DOHH2 (cell line): ENCODE results near the gene ARHGEF4.

ENCODE experiments used
- EZH2phosphoT487 ChIP-seq: fragments of 200-600 bp; sonication (generic); IDR thresholded peaks from 2 replicates; pipeline ENCODE4 v1.6.1; 2017; ENCODE audit warnings: borderline replicate concordance, mild to moderate bottlenecking, antibody characterized with exemption, low read length, moderate library complexity, mixed read lengths
- TF ChIP-seq, protein P1 (sequence below): fragments of 200-600 bp; sonication (generic); IDR thresholded peaks from one replicate; pipeline ENCODE4 v1.5.1; 2014; ENCODE audit warnings: antibody characterized with exemption, mild to moderate bottlenecking, low read depth, low read length; ENCODE audit not compliant: poor library complexity, severe bottlenecking

DNA sequence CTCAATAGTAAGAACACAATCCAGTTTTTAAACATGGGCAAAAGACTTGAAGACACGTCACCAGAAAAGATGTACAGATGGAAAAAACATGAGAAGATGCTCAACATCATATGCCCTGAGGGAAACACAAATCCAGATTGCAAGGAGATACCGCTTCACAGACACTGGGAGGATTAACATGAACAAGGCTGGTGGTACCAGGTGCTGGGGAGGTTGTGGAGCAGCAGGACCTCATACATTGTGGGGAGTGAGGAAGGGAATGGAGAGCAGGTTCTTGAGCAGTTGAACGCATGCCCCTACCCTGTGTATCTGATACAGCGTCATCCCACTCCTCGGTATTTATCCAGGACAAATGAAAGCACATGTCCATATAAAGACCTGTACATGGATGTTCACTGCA, 72.1 kb downstream of the ARHGEF4 start:
- TF ChIP-seq, protein P1, sequence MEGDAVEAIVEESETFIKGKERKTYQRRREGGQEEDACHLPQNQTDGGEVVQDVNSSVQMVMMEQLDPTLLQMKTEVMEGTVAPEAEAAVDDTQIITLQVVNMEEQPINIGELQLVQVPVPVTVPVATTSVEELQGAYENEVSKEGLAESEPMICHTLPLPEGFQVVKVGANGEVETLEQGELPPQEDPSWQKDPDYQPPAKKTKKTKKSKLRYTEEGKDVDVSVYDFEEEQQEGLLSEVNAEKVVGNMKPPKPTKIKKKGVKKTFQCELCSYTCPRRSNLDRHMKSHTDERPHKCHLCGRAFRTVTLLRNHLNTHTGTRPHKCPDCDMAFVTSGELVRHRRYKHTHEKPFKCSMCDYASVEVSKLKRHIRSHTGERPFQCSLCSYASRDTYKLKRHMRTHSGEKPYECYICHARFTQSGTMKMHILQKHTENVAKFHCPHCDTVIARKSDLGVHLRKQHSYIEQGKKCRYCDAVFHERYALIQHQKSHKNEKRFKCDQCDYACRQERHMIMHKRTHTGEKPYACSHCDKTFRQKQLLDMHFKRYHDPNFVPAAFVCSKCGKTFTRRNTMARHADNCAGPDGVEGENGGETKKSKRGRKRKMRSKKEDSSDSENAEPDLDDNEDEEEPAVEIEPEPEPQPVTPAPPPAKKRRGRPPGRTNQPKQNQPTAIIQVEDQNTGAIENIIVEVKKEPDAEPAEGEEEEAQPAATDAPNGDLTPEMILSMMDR: no peak
- TF ChIP-seq EZH2phosphoT487: no peak
